Stimulated activated CD8-positive, alpha-beta memory T cell treated with anti-CD3 and anti-CD28 coated beads, Interleukin-4, amount 100 ng/mL, for 24 hours (primary cell): ENCODE data around the gene PRIM1.
"Not testable (repeated sequence)": the region's sequence is repeated elsewhere in the genome, so short reads cannot be mapped to it uniquely, and the experiment has no call there.

Source experiments
- DNase-seq: peaks from one replicate; pipeline ENCODE4 v3.0.0-alpha.2; 2020; ENCODE audit warnings: low read depth

PRIM1 gene

DNA sequence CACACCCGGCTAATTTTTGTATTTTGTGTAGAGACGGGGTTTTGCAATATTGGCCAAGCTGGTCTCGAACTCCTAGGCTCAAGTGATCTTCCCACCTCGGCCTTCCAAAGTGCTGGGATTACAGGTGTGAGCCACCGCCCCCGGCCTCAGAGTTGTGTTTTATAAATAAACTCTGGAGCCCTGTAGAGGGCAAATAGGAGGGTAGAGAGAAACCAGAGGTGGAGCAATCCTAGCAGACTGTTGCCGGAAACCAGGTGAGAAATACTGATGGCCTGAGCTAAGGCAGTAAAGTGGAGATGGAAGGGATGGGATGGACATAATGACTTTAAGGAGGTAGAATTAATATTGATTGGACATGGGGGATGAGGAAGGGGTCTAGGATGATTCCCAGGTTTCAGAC lies 8.3 kb upstream of the PRIM1 start:
- DNase-seq: no peak

DNA sequence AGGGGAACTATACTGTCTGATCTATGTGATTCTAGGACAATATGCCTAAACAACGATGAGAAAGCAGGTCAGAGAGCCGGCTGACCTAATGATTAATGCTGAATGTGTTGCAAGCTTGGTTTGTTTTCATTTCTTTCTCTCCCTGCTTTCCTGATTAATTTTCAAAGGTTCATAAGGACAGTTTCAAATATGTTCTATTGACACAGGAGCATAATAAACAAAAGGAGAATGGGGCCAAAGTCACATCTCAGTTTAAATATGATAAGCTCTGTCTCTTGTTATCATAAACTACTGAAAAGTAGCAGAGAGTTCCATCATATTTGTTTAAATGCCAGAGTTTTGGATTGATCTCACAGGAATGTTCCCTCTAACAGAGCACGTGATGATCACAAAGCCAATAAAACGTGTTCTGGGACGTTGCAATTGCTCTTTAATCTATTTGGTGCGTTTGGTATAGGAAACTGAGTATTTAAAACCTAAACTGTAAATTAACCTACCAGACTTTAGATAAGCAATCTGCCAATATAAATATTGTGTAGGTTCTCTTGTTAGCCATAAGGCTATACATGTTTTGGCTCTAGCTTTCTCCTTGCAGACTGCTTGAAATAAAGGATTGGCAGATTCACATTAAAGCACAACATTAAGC lies 7.3 kb upstream of the PRIM1 start:
- no peak for DNase-seq

- DNase-seq: no peak
Observed at GRCh38 chr12:56758728-56759262, 6.7 kb upstream of the PRIM1 start.

GRCh38 chr12:56757971-56758370 lies 5.8 kb upstream of the PRIM1 start:
- not testable (repeated sequence) for DNase-seq

- DNase-seq: no peak
Observed at GRCh38 chr12:56753566-56753965, 1.4 kb upstream of the PRIM1 start.

DNA sequence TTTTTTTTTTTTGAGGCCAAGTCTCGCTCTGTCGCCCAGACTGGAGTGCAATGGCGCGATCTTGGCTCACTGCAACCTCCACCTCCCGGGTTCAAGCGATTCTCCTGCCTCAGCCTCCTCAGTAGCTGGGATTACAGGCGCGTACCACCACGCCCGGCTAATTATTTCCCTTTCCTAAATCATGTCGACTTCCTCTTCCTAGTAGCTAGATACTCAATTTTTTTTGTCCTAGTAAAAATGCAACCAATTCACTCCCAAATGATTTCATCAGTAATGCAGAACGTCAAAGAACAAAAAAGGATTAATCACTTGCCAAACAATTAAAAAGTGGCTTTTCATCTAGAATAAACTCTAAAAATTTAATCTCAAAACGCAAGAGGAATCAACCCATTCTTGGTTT lies 1.5 kb downstream of the PRIM1 start:
- DNase-seq: not testable (repeated sequence)

DNA sequence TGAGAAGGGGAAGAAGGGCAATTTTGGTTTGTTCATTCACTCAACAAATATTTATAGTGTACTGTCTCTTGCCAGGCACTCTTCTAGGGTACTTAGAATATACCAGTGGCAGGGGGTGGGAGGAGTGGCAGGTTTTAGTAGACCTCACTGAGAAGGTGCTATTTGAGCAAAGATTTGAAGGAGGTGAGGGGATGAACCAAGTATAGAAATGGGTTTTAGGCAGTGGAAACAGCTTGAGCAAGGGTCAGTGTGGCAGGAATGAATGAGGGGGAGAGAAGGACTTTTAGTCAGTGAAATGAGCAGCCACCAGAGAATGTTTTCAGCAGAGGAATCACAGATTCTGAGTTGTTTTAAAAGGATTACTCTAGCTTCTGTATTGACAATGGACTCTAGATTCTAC lies 2.3 kb downstream of the PRIM1 start:
- no peak for DNase-seq

DNA sequence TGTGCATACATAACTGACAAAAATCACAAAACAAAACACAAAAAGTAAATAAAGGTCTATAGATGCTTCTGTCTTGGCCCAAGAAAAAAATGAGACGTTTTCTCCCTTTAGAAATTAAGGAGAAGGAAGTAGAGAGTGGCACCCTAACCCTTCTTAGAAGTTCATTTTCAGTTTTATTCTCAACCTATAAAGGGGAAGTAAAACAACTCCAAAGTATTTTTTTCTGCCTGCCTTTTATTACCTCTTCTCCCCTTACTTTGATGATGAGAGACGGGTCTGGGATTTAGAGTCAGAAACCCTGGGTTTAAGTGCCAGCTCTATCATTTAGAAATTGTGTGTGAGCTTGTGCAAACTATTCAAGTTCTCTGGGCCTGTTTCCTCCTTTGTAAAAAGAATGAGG lies 2.8 kb downstream of the PRIM1 start:
- DNase-seq: no peak

DNA sequence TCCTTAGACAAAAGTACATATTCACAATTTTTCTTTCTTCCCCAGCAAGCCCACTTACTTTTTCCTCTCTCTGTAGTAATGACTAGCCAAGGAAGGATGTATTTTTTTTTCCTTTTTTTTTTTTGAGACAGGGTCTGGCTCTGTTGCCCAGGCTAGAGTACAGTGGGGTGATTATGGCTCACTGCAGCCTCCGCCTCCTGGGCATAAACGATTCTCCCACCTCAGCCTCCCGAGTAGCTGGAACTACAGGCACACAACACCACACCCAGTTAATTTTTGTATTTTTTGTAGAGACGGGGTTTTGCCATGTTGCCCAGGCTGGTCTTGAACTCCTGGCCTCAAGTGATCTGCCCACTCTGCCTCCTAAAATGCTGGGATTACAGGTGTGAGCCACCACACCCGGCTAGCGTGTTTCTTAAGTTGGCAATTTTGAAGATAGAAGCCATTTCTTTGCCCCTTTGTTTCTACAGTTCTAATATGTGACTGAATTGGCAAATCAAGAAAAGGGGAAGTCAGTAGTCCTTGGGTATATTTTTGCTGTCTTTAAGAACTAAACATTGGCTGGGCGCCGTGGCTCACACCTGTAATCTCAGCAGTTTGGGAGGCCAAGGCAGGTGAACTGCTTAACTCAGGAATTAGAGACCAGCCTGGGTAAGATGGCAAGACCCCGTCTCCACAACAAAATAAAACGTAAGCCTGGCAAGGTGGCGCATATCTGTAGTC lies 23.8 kb downstream of the PRIM1 start:
- no peak for DNase-seq

DNA sequence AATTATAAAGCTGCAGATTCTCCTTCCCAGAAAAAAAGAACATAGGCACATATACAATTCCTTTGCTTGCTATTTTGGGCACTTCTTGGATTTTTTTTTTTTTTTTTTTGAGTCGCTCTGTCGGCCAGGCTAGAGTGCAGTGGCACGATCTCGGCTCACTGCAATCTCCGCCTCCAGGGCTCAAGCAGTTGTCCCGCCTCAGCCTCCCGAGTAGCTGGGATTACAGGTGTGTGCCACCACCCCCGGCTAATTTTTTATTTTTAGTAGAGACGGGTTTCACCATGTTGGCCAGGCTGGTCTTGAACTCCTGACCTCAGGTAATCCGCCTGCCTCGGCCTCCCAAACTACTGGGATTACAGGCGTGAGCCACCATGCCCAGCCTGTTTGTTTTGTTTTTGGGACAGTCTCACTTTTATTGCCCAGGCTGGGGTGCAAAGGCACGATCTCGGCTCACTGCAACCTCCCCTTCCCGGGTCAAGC lies 25.9 kb downstream of the PRIM1 start:
- DNase-seq: not testable (repeated sequence)

DNA sequence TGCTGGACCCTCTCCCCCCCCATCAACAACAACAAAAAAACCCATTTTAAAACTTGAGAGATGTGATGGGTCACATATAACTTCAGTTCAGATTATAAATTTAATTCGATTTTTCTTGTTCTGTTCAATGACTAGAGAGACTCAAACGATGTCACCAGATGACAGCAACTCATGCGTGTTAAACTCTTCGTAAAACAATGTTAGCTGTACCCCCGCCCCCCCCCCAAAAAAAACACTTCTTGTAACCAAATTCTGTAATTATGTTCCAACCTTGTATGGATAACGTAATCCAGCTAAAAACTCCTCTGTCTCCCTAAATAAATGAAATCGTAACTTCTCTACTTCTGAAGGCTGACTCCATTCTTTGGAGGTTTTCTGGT lies 26.4 kb downstream of the PRIM1 start:
- DNase-seq: no peak

- peak; percentile 98 for DNase-seq
Observed at GRCh38 chr12:56724972-56725722, 27.0 kb downstream of the PRIM1 start, which contains the start of gene NACA. NACA (minus strand) TSS chr12:56725299; CDS start chr12:56724521, 778 bp downstream.

- no peak for DNase-seq
Observed at GRCh38 chr12:56724701-56724971, 27.5 kb downstream of the PRIM1 start.

DNA sequence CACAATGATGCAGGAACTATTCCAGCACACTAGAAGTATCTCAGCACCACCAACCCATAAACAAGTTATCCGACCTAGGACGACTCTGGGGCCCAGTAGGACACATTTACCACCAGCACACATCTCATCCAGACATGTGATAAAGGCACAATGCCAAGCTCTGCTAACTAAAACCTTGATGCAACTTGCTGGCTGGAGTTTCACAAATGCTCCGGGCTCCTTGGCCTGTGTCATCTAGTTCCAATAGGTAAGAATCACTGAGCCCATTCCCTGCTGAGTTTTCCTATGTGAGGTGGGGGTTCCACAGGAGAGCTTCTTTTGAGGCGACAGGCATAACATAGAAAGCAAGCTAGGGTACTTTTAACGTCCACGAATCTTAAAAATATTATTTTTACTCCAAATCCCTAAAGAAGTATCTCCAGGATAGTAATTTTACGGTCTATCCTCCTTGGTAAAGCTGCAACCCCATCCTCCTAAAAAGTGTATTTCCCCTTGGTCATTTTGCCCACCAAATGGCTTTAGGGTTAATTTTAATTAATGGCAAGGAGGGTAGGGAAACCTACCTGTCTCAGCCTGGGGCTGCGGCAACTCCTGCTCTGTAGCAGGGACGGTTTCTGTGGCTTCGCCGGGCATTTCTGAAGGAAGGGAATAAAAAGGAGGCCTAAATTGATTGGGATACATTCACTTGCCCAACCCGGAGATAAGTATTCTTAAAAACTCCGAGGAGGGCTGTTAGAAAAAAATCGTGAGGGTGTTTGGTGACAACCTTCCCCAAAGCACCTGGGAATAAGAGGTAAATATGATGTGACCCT lies 28.0 kb downstream of the PRIM1 start:
- DNase-seq: no peak

- no peak for DNase-seq
Observed at GRCh38 chr12:56723352-56723751, 28.8 kb downstream of the PRIM1 start.

DNA sequence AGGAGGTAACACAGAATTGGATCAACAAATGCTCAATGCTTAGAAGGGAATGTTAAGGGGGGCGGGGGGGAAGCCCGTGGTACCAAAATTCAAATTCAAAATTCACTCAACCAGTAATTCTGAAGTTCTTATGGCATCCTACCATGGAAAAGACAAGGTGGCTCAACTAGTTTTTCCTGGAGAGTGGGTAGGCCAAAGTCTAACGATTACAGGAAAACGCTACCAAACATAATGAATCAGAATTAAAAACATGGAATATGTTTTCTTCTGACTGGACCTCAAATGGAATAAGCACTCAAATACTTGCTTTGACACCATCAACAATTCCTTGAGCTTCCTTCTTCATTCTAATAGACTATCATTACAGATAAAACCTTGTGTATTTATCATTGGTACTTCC lies 29.3 kb downstream of the PRIM1 start:
- no peak for DNase-seq

- no peak for DNase-seq
Observed at GRCh38 chr12:56721721-56722120, 30.4 kb downstream of the PRIM1 start.

DNA sequence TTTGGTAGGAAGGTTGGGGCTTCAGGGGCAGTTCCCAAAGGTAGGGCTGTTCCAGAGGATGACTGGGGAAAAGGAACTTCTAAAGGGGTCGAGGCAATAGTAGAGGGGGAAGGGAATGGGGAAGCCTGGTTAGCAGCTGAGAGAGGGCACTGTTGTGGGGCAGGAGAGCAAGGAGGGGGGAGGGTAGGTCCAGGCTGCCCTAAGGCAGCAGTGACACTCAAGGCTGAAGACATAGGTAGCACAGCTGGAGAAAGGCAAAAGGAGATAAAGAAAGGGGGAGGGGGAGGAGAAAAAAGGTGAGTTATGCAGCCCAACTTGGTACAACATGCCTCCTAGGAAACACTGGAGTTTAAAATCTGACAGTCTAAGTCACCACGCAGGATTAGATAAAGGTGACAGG lies 30.9 kb downstream of the PRIM1 start:
- no peak for DNase-seq

GRCh38 chr12:56720731-56721151 lies 31.4 kb downstream of the PRIM1 start:
- DNase-seq: no peak

DNA sequence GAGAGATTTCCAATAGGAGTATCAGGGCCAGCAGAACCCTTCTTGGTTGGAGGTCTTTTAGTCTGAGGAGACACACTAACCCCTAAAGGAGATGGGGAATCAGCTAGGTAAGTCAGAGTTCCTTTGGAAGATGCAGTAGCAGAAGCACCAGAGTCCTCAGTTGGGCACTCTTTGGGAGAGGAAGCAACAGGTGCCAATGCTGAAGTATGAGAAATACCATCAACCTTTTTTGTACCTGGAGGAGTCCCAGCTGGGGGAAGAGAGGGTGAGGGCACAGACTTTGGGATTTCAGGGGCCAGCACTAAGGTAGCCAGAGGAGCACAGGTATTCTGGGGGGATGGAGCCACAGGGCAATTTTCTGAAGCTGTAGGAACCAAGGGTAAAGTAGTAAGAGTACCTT lies 33.1 kb downstream of the PRIM1 start:
- no peak for DNase-seq

DNA sequence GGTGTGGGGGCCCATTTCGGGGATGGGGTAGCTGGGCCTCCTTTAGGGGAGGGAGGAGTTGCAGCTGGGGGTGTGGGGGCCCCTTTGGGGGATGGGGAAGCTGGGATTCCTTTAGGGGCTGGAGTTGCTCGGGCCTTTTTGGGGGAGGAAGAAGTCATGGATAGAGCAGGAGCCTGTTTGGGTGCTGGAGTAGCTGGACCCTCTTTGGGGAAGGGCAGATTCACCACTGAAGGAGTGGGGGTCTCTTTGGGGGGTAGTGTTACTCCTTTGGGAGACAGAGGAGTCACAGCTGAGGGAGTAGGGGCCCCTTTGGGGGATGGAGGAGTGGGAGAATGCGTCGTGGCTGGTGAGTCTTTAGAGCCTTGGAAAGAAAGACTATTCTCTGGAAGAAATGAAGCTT lies 33.5 kb downstream of the PRIM1 start:
- no peak for DNase-seq

DNA sequence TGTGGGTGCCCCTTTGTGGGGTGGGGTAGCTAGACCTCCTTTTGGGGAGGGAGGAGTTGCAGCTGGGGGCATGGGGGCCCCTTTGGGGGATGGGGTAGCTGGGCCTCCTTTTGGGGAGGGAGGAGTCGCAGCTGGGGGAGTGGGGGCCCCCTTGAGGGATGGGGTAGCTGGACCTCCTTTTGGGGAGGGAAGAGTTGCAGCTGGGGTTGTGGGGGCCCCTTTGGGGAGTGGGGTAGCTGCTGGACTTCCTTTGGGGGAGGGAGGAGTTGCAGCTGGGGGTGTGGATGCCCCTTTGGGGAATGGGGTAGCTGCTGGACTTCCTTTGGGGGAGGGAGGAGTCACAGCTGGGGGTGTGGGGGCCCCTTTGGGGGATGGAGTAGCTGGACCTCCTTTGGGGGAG lies 34.0 kb downstream of the PRIM1 start:
- no peak for DNase-seq
